GM18505 (cell line): ENCODE measurements around the gene GRAP.

Experiments
- ATAC-seq: cut with Tn5 transposase; IDR thresholded peaks from one replicate; pipeline ENCODE4 v1.9.1; 2021; ENCODE audit not compliant: unreplicated experiment
- POLR2A ChIP-seq: IDR thresholded peaks from 4 replicates; pipeline ENCODE4 v1.6.1; 2011; ENCODE audit warnings: borderline replicate concordance; ENCODE audit not compliant: insufficient read depth, insufficient read length; ENCODE audit errors: extremely low read depth

GRAP gene

GRCh38 chr17:19004421-19005136, 42.2 kb downstream of the GRAP start, which contains the start of gene FAM83G:
TSS of gene FAM83G (minus strand) at chr17:19004764. CDS start at chr17:19004041, 723 bp downstream.
- TF ChIP-seq POLR2A = peak; percentile 77
- ATAC-seq = peak; percentile 74

DNA sequence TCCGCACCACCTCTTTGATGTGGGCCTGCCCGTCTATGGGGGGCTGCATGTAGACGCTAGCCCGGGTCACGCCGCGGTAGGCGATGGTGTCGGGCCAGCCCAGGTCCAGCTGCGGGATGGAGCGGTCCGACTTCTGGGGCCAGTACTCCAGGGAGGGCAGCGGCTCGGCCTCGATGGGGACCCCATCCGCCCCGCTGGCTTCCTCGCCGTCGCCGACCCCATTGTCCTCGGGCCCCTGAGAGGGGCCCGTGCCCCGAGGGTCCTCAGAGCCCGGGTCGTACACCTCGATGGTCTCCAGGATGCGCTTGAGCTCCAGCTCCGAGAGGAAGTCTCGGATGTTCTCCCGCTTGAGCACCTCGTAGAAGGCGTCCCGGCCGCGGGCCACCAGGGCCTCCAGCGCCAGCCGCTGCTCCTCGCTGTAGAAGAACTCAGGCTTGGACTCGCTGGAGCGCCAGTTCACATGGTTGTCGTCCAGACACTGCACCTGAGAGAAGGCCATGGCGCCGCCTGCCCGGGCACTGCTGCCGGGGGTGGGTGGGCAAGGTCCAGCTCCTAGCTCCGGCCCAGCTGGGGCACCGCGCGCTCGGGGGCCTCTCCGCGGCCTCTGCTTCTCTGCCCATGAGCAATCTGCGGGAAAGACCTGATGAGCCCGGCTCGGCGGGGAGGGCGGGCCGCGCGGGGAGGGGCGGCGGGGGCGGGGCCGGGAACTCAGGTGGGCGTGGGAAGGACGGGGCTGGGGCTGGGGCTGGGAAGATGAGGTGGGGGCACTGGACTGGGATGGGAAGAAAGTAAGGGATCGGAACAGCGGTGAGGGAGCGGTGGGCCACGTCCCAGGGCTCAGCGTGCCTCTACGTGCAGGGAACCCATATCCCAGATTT, 43.0 kb downstream of the GRAP start:
- no peak for ATAC-seq

DNA sequence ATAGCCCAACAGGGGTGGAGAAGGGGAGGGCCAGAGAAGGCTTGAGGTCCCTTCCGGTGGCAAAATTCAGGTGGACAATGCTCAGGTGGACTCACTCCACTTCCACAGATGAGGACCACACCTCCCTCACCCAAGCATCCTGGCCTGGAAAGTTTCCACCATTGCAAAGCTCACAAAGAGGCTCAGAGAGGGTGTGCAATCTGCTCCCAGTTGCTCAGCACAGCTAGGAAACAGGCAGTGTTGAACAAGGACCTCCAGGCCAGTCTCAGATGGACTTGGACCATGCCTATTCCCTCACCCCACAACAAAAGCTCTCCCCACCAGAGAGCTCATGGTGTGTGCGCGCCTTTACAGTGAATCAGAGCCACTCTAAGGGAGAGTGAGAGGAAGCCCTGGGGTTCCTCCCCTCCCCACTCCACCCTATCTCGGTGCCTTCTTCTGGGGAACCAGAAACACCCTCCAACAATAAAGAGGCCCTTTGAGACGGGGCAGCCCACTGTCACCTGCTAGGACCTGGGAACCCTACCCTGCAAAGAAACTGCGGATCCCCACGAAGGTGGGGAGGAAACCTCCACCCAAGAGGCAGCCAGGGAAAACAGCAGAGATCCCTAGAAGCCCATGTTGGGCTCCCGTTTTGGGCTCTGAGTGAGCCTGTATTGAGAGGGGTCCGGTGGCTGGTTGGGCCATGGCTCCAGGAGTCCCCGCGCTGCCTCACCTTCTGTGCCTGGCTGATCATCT, 43.8 kb downstream of the GRAP start:
- TF ChIP-seq POLR2A = no peak
- no peak for ATAC-seq

More for the DNA sequence above, 43.0 kb downstream of the GRAP start:
- no peak for TF ChIP-seq POLR2A

- no peak for ATAC-seq
These were observed 44.7 kb downstream of the GRAP start for GRCh38 chr17:19001907-19002590.

GRCh38 chr17:19000531-19001325, 46.0 kb downstream of the GRAP start:
- no peak for ATAC-seq
- TF ChIP-seq POLR2A = no peak

More at GRCh38 chr17:19001907-19002590, 44.7 kb downstream of the GRAP start:
- no peak for TF ChIP-seq POLR2A

- no peak for ATAC-seq
- TF ChIP-seq POLR2A = no peak
These were observed 46.8 kb downstream of the GRAP start for GRCh38 chr17:18999911-19000310.

DNA sequence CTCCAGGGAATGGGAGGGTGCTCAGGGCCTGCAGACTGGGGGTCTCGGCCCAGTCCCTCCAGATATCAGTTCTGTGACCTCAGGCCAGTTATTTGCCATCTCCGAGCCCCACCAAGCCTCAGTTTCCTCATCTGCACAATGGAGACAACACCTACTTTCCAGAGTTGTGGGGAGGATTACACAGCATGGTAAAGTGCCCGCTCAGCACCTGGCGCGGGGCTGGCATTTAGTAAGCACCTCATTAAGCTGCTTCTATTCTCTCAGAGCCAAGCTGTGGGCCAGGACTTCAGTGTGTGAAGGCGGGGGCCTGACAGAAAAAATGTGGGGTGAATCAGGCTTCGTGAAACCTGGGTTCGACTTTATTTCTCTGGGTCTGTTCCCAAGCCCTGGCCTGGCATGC, 47.4 kb downstream of the GRAP start:
- TF ChIP-seq POLR2A = no peak
- ATAC-seq = no peak

DNA sequence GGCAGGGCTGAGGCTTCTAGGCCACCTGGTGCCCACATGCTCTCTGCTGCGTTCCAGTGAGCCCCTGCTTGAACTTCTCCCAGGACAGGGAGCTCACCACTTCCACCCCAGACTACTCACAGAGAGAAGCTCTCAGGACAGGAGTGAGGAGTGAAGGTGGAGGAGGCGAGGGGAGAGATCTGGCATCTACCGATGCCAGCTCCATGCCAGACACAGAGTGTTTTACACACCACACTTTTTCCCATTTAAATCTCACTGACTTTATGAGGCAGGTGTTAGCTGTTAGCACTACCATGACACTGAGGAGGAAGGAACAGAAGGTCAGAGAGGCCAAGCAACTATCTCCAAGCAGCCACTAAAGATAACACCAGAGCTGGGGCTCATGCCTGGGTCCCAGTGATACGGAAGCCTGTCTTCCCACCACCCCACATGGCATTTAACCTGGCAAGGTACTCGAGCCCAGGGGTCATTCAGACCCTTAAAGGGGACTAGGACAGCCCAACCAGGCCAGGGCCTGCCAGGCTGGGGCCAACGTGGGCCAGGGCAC, 49.0 kb downstream of the GRAP start:
- ATAC-seq = no peak

GRCh38 chr17:18996458-18996857, 50.3 kb downstream of the GRAP start:
- no peak for ATAC-seq
- no peak for TF ChIP-seq POLR2A

More for the DNA sequence above, 49.0 kb downstream of the GRAP start:
- no peak for TF ChIP-seq POLR2A

DNA sequence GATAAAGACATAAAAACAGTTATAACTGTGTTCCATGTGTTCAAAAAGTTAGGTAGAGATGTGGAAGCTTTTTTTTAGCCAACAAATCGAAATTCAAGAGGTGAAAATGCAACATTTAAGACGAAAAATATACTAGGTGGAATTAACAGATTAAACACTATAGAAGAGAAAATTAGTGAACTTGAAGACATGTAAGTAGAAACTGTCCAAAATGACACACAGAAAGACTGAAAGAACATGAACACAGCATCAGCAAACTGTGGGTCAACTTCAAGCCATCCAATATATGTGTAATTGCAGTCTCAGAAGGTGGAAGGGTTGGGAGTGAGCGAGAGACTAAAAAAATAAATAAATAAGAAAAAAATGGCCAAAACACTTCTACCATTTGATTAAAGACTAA, 51.5 kb downstream of the GRAP start:
- no peak for TF ChIP-seq POLR2A
- no peak for ATAC-seq

DNA sequence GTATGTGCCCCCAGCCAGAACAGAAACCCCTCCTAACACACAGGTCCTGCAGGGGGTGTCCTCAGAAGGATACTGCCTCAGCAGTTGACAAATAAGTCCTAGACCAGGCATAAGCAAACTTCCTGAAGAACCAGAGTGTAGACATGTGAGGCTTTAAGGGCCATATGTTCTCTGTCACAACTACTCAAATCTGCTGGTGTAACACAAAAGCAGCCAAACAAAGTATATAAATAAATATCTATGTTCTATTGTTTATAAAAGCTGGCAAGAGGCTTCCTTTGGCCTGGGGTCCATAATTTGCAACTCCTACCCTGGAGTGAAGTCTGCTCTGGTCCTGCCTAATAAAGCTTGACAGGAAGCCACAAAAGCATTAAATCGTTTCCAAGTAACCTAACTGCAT, 52.1 kb downstream of the GRAP start:
- TF ChIP-seq POLR2A = no peak
- no peak for ATAC-seq

- TF ChIP-seq POLR2A = no peak
- no peak for ATAC-seq
These were observed 52.7 kb downstream of the GRAP start for GRCh38 chr17:18993905-18994526.
